ENCODE results near the gene RPS27L.
A peak's percentile ranks its signal among the peaks of the same experiment; 100 is the strongest.
"Not testable (repeated sequence)": the region's sequence is repeated elsewhere in the genome, so short reads cannot be mapped to it uniquely, and the experiment has no call there.

RPS27L gene

GRCh38 chr15:63135281-63135680, 22.0 kb downstream of the RPS27L start:
- no peak for DNase-seq

GRCh38 chr15:63134245-63134985, 22.9 kb downstream of the RPS27L start:
- no peak for DNase-seq

GRCh38 chr15:63133786-63134185, 23.5 kb downstream of the RPS27L start:
- DNase-seq: no peak

GRCh38 chr15:63126726-63127125, 30.6 kb downstream of the RPS27L start:
- DNase-seq: no peak

- DNase-seq: no peak
These were observed 32.8 kb downstream of the RPS27L start for GRCh38 chr15:63124506-63124905.

- no peak for DNase-seq
These were observed 35.0 kb downstream of the RPS27L start for GRCh38 chr15:63122002-63122875.

- DNase-seq: peak; percentile 11
These were observed 35.8 kb downstream of the RPS27L start, which contains the start of gene LACTB for GRCh38 chr15:63121382-63122001. LACTB (plus strand) TSS chr15:63121861; CDS start chr15:63121872, 11 bp downstream.

GRCh38 chr15:63118854-63119253, 38.4 kb downstream of the RPS27L start:
- no peak for DNase-seq

GRCh38 chr15:63114465-63114864, 42.8 kb downstream of the RPS27L start:
- no peak for DNase-seq

GRCh38 chr15:63112871-63113270, 44.4 kb downstream of the RPS27L start:
- no peak for DNase-seq

- DNase-seq: no peak
These were observed 45.8 kb downstream of the RPS27L start for GRCh38 chr15:63111481-63111880.

- DNase-seq: no peak
These were observed 46.8 kb downstream of the RPS27L start for GRCh38 chr15:63110428-63111026.

- DNase-seq: no peak
These were observed 47.4 kb downstream of the RPS27L start for GRCh38 chr15:63109920-63110319.

- no peak for DNase-seq
These were observed 47.8 kb downstream of the RPS27L start for GRCh38 chr15:63109498-63109897.

- DNase-seq: no peak
These were observed 49.3 kb downstream of the RPS27L start for GRCh38 chr15:63107895-63108546.

- DNase-seq: not testable (repeated sequence)
These were observed 51.9 kb downstream of the RPS27L start for GRCh38 chr15:63105354-63105753.

- no peak for DNase-seq
These were observed 52.5 kb downstream of the RPS27L start for GRCh38 chr15:63104727-63105126.

GRCh38 chr15:63103416-63103815, 53.9 kb downstream of the RPS27L start:
- no peak for DNase-seq

- DNase-seq: not testable (repeated sequence)
These were observed 57.7 kb downstream of the RPS27L start for GRCh38 chr15:63099581-63099980.

GRCh38 chr15:63098901-63099300, 58.4 kb downstream of the RPS27L start:
- DNase-seq: not testable (repeated sequence)

Data from NCI-H187 treated with DMSO at 0.1 percent for 48 hours (cell line).